Stimulated activated CD4-positive, alpha-beta T cell treated with anti-CD3 and anti-CD28 coated beads, Interleukin-12 subunit alpha, Interleukin-12 subunit beta, amount 100 ng/mL, for 48 hours (primary cell): Measurements from ENCODE around the gene THOC2.
"Not testable (repeated sequence)": the region's sequence is repeated elsewhere in the genome, so short reads cannot be mapped to it uniquely, and the experiment has no call there.

Source experiments
- DNase-seq, 3 donors: peaks; one replicate each; pipeline ENCODE4 v3.0.0-alpha.2; 2020; ENCODE audit warnings: low read depth in 2 of 3, low spot score in 1 of 3

THOC2 gene

GRCh38 chrX:123732670-123733363, at the start of gene THOC2:
TSS of gene THOC2 (minus strand) at chrX:123733052. CDS start at chrX:123733022, 30 bp downstream.
- peak; percentile 63 to 71 (median 67) for DNase-seq

- not testable (repeated sequence) for DNase-seq
Measured at GRCh38 chrX:123781786-123782185, 48.9 kb upstream of the THOC2 start.

GRCh38 chrX:123779908-123780396, 47.1 kb upstream of the THOC2 start:
- DNase-seq, result no peak

GRCh38 chrX:123773258-123773988, 40.6 kb upstream of the THOC2 start:
- DNase-seq, result no peak

GRCh38 chrX:123771449-123772064, 38.7 kb upstream of the THOC2 start:
- DNase-seq, result no peak

GRCh38 chrX:123764967-123765871, 32.4 kb upstream of the THOC2 start:
- peak; percentile 42 to 66 (median 54) for DNase-seq

- not testable (repeated sequence) for DNase-seq
Measured at GRCh38 chrX:123759849-123760248, 27.0 kb upstream of the THOC2 start.

- DNase-seq, result not testable (repeated sequence)
Measured at GRCh38 chrX:123757794-123758193, 24.9 kb upstream of the THOC2 start.

GRCh38 chrX:123756320-123756719, 23.5 kb upstream of the THOC2 start:
- DNase-seq, result no peak

- no peak for DNase-seq
Measured at GRCh38 chrX:123755107-123755506, 22.3 kb upstream of the THOC2 start.

GRCh38 chrX:123753656-123754350, 21.0 kb upstream of the THOC2 start:
- DNase-seq, result no peak

GRCh38 chrX:123749643-123750042, 16.8 kb upstream of the THOC2 start:
- no peak for DNase-seq

GRCh38 chrX:123745511-123745910, 12.7 kb upstream of the THOC2 start:
- DNase-seq, result no peak

GRCh38 chrX:123743312-123743711, 10.5 kb upstream of the THOC2 start:
- DNase-seq, result no peak

GRCh38 chrX:123742440-123742839, 9.6 kb upstream of the THOC2 start:
- no peak for DNase-seq

GRCh38 chrX:123740536-123740935, 7.7 kb upstream of the THOC2 start:
- DNase-seq, result no peak

GRCh38 chrX:123740006-123740405, 7.2 kb upstream of the THOC2 start:
- no peak for DNase-seq

- no peak for DNase-seq
Measured at GRCh38 chrX:123739474-123739873, 6.6 kb upstream of the THOC2 start.

- DNase-seq, result no peak
Measured at GRCh38 chrX:123738378-123738940, 5.6 kb upstream of the THOC2 start.

GRCh38 chrX:123736333-123736921, 3.6 kb upstream of the THOC2 start:
- DNase-seq, result no peak
